Gastrocnemius medialis (tissue), 4 donors: Measurements from ENCODE around the gene PBX1.

ENCODE experiments used
- CTCF ChIP-seq, 5 experiments: fragments of 450-650 bp in 3 of 5; fragments of 200-600 bp in 2 of 5; sonication (generic) in 2 of 5; IDR thresholded peaks in 4 of 5; conservative IDR thresholded peaks in 1 of 5; 1 replicate in 4 of 5; 2 replicates in 1 of 5; pipeline ENCODE4 v1.5.1; 2016 to 2019; ENCODE audit warnings: antibody characterized with exemption in 5 of 5, mild to moderate bottlenecking in 3 of 5, moderate library complexity in 3 of 5
- POLR2A ChIP-seq, 2 donors: fragments of 450-650 bp; IDR thresholded peaks; one replicate each; pipeline ENCODE4 v1.6.1; 2017; ENCODE audit warnings: antibody characterized with exemption in 2 of 2, mild to moderate bottlenecking in 2 of 2, moderate library complexity in 2 of 2

- TF ChIP-seq CTCF (IDR thresholded peaks at IDR 0.05 in 4 of 5, conservative IDR thresholded peaks at IDR 0.05 in 1 of 5) (no peak), POLR2A (IDR thresholded peaks at IDR 0.05) (no peak)
Measured at GRCh38 chr1:164702216-164702615, 143.2 kb downstream of the PBX1 start.
